GM19193 (cell line): ENCODE data around the gene DLGAP1.

ENCODE experiments used
- POLR2A ChIP-seq: IDR thresholded peaks from 4 replicates; pipeline ENCODE4 v1.6.1; 2011; ENCODE audit not compliant: insufficient read depth, insufficient read length; ENCODE audit errors: extremely low read depth

Gene DLGAP1

DNA sequence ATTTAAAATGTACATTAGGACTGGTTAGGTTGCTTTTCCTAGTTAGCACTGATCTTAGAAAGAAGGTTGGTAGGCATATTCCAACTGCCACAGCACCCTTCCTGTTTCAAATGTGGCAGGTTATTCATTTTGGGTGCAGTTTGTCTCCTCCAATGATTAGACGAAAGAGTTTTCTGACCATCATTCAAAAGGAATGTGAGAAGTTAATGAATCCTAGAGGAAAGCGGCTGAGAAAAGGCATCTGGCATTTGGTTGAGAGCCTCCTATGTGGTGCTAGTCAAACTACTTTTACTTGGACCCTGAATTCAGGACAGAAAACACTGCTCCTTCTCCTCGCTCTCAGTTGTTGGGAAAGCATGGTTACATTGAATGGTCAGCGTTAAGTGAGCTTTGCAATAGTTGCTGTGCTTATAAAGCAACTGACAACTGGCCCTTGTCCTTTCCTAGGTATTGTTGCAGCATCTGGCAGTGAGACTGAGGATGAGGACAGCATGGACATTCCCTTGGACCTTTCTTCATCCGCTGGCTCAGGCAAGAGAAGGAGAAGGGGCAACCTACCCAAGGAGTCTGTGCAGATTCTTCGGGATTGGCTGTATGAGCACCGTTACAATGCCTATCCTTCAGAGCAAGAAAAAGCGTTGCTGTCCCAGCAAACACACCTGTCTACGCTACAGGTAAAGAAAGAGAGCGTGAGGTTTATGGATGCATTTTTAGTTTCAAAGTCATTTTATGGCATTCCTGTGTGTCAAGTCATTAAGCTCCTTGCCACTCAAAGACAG lies 999.0 kb downstream of the DLGAP1 start:
- no peak for TF ChIP-seq POLR2A

- TF ChIP-seq POLR2A = no peak
Observed at GRCh38 chr18:3455090-3455635, 999.9 kb downstream of the DLGAP1 start.

DNA sequence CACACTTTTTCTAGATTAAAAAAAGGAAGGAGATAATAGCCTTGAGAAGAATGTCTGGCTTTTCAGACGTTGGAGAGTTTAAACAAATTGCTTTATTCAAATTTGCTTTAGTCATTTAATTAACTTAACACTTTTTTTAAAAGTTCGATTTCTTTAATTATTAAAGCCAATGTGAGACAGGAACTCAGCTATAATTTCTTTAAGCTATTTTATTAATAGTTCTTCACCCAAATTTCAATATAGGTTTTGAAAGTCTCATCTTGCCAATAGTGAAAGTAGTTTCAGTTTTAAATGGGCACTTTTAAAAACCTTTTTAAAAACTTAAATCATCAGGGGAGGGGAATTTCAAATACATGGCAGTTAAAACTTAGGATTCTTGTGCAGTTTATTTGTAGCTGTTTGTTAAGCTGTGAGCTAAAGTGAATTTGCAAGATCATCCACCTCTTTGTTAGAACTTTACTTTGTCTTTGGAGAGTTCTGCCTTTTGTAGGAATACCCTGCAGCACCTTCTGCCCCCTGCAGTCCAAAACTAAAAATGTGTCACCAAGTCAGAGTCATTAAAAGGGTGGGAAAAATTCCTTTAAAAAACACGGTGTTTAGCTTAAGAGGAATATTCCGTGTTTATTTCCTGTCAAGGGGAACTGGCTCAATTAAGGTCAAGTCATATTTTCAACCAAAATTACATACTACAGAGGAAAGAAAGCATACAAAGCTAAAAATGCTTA lies 1000.6 kb downstream of the DLGAP1 start:
- TF ChIP-seq POLR2A = no peak

DNA sequence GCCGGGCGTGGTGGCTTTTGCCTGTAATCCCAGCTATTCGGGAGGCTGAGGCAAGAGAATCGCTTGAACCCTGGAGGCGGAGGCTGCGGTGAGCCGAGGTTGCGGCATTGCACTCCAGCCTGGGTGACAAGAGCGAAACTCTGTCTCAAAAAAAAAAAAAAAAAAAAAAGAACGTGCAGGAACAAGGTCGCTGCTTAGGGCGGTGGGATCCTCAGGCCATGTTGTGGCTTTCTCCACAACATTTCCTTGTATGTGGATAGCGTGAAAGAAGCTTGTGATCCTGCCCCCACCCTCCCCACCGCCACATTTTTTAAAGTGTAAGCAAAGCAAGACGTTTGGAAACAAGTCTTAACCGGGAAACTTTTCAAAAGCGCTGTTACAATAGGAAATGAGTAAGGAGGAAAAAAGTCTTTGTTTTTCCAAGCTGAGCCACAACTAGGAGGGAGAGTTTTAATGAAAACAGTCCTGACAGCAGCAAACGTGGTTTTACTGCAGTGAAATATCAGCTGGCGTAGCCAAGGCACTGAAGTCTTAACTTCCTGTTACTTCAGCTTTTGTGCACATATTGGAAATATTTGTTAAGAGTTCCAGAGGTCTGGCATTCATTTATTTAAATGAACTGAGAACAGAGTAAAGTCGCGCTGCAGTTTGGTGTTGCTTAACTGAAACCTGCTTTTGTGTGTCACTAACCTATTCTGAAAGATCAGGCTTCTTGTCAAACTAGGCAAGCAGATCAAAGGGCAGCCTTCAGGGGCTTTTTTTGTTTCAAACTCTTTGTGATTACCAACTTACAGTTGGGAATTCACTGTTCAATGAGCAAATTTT lies 1001.4 kb downstream of the DLGAP1 start:
- no peak for TF ChIP-seq POLR2A

DNA sequence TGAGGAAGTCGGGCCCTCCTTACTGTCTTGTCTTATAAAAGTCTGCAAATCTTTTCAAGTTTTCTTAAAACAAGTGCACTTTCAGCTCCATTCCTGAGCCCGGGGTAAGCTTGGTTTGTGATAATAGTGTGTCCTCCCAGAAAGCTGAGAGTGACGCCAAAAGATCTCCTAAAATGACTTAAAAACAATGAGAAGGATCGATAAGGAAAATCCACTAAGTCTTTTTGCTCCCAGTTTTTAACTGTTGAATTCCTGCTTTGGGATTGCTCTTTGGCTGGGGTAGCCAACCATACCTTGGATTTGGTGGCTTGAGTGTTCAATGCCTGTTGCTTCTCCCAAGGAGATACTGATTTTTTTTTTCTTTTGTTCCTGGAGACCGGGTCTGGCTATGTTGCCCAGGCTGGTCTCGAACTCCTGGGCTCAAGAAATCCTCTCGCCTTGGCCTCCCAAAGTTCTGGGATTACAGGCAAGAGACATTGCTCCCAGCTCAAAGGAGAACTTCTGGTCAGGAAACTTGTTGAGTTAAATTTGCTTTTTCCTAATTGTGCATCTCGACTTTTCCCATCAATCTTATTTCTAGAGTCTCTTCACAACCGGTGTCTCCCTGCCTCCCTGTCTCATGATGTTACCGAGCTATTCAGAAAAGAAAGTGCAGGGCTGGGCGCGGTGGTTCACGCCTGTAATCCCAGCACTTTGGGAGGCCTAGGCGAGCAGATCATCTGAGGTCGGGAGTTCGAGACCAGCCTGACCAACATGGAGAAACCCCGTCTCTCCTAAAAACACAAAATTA lies 1002.2 kb downstream of the DLGAP1 start:
- TF ChIP-seq POLR2A = no peak

GRCh38 chr18:3451989-3452749 lies 1002.9 kb downstream of the DLGAP1 start:
- no peak for TF ChIP-seq POLR2A

DNA sequence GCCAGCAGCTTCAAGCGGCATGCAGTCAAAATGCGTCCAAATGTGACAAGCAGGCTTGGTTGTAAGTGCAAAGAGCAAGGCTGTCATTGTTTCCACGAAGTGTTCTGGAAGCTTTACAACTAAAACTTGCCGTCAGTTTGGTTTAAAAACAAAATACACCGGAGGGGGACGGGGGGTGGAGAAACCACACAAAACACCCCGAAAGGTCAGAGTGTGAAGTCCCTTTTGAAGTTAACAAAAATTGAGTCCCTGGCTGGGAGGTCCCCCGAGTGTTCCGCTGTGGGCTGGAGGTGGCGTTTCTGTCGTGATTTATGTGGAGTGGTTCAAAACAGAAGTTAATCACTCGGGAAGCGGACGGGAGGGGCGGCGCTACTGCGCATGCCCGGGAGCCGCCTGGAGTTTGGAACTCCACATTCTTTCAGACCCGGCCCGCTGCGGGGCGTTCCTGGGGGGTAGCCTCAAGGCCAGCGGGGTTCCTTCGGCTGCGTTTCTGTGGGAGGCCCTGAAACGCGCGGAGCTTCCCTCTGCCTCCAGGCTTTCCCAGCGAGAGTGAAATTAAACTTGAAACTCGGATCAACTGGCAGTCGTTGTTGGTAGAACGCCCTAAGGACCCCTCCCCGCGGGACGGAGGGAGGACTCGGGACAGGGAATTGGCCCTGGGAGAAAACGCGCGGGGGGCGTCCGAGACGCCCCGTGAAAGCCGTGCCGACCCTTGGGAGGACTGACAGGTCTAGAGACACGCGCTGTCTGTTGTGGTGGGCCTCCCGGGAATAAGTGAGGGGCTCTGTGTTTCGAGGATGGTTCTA lies 1003.7 kb downstream of the DLGAP1 start:
- peak; percentile 19 for TF ChIP-seq POLR2A

DNA sequence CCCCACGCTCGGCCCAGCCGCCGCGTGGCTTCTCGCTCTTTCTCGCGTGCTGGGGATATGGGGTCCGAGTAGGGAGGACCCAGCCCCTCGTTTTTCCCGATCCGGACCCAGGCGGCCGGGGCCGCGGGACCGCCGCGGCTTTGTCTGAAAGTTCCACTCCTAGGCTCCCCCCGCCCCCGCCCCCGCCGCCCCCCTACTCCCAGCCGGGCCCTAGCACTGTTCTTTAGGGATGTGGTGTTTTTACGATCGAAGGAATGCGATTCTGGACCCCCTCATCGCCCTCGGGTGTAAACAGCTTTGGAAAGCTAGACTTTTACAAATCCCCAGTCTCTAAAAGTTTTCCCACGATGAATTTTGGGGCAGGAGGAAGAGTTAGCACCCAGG lies 1004.3 kb downstream of the DLGAP1 start:
- TF ChIP-seq POLR2A = no peak

GRCh38 chr18:3450012-3450798 lies 1004.9 kb downstream of the DLGAP1 start, which contains the start of gene TGIF1:
TGIF1 (plus strand) TSS chr18:3450172; CDS start chr18:3450490, 318 bp downstream.
- no peak for TF ChIP-seq POLR2A

DNA sequence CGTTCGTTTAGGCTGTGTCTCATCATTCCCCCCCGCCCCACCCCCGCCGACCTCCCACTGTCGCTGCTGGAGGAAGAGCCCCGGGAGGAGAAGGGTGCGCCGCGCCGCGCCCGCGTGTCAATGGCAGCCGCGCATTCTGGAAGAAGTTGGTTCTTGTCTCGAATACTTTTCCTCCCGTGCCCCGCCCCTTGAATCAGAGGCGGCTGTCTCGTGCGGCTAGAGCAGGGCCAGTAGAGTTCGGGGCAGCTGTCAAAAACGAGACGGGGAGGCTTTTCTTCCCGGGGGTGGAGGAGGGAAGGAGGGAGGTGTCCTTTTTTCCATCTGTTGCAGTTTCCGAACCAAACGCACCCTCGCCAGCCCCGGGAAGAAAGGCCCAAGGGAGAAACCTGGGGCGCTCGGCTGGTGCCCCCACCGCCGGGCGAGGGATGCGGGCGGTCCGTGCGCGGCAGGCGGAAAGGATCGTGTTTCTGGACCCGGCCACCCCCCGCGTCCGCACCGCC lies 1005.5 kb downstream of the DLGAP1 start:
- no peak for TF ChIP-seq POLR2A

GRCh38 chr18:3448838-3449511 lies 1006.1 kb downstream of the DLGAP1 start:
- peak; percentile 60 for TF ChIP-seq POLR2A
